HG02943 (cell line): Measurements from ENCODE around the gene STIM2.

Experiments
- ATAC-seq: cut with Tn5 transposase; IDR thresholded peaks from one replicate; pipeline ENCODE4 v1.9.1; 2021; ENCODE audit warnings: mild to moderate bottlenecking, low read depth, moderate library complexity; ENCODE audit not compliant: unreplicated experiment

The STIM2 gene

DNA sequence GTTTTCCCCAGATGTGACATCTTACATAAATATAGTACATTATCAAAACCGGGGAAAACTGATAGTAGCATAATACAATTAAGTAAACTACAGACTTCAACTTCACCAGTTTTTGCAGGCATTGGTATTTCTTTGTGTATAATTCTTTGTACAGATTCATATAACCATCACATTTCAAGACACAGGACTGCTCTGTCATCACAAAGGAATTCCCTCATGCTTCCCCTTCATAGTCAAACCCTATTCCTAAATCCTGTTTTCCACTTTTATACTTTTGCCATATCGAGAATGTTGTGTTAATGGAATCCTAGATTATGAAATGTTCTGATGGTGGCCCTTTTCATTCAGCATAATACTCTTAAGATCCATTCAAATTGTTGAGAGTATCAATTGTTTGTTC, 36.0 kb downstream of the STIM2 start:
- ATAC-seq, result no peak

DNA sequence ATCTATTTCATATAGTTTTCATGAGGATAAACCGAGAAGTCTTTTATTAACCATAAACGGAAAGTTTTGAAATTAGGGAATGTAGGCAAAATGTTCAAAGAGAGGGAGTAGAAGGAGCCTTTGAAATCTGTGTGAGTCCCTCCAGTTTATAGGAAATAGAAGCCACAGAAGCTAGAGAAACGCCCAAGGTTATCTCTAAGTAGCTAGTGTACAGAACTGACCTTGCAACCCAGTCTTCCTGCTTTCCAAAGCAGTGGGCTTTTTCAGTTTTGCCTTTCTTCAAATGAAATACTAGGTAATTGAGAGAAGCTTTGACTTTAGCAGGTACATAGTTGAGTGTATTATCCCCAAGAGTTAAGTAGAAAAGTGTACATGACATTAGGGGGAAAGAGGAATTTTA, 39.4 kb downstream of the STIM2 start:
- no peak for ATAC-seq

DNA sequence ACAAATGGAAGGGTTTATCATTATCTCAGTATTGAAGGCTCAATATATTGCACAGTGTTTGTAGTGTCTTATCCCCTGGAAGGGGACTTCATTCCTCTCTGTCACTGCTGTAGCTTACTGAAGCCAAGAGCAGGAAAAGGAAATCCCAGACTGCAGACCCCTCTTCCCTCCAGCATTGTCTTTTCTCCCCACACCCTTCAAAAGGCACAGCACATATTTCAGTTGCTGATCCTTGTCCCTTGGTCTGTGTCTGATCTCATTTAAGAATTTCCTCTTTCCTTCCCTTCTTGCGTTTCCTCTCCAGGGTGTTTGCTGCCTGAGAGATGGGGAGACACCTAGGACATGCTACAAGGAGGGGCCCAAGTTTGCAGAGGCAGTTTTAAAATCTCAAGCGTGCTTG, 40.1 kb downstream of the STIM2 start:
- ATAC-seq, result no peak

DNA sequence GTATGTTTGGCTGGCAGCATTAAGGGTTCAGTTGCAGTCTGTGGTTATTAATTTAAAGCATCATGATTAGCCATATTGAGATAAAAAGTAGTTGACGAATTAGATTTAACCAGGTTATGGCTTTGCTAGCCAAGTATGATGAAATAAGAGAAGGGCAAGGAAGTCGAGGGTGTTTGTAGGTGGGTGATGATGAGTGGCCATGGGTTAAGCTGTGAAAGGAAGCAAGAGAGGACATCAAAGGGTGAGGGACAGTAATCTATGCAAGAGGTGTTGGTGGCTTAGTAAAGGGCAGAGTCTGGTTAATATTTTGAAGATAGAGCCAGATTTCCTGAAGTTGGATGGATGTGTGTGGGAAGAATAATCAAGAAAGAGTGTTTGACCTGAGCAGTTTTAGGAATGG, 44.5 kb downstream of the STIM2 start:
- no peak for ATAC-seq

DNA sequence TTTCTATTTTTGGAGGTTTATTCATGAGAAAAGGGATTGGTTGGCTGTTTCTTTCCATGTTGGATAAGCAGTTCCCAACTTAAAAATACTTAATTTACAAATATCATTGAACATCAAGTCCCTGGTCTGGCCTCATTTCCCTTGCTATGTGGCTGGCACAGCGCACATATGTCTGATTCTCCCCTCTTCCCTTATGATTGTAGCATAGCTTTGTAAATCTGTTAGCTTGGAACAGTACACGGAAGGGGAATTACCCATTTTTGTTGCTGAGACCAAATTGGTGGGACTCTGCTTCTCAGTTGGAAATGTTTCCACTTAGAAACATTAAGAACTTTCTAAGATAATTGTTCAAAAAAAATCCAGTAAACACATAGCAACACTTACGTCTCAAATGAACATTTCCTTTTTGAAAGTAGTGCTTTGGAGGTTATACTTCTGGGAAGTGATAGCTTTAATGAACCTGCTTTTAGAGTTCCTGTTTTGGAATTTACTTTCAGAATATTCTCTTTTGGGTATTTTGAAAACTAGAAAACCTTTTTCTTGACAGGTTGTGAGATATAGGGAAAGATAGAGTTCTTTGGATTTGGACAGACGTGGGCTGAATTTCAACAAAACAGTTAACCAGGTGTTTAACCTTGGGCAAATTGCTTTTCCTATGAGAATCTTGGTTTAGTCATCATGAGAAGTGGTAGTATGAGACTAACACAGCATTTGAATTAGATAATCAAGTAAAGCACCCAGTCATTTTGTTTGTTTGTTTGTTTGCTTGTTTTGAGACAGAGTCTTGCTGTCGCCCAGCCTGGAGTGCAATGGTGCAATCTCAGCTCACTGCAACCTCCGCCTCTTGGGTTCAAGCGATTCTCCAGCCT, 47.3 kb downstream of the STIM2 start:
- ATAC-seq, result no peak

DNA sequence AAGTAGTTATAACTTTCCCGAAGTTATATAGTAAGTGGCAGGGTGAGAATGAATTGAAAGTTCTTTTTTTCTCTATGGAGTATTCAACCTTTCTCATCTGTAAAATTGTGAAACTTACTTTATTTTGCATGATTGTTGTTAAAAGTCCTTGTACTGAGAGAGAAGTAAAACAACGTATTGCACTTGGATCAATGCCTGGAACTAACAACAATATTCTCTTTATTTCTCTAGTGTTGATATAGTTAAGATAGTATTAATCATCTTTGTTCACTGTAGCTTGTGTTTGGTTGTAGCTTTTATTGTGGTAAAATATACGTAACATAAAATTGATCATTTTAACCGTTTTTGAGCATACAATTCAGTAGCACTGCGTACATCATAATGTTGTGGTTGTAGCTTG, 48.7 kb downstream of the STIM2 start:
- ATAC-seq, result no peak

DNA sequence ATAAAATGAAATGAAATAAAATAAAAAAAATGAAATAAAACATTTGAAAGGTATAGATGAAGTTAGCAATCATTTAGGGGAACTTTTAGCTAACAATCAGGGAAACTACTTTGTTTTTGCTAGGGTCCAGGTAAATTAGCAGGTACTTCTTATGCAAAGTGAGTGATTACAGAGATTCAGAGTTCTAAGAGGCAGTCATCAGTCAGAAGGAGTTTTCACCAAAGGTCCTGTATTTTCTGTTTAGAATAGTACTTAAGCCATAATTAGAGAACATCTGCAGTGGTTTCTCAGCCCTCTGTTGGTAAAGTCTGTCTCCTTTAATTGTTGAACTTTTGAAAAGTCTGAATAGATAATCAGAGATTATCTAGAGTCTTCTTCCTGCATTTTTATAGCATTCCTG, 50.6 kb downstream of the STIM2 start:
- ATAC-seq, result no peak

DNA sequence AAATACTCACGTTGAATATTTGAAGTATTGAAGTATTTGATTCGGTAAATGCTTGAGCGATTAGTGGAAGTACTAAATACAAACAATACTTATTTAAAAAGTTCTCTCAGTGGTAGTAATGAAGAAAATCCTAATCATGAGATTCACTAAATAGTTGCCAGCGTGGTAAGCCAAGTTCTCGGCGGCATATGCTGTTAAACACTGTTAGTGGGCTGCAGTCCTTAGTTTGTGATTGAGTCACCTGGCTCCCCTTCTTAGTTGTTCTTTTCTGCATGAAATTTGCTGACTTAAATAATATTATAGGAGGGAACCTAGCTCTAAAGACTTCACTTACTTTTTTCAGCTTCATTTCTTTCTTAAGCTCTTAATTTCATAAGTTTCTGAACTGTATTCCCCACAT, 51.4 kb downstream of the STIM2 start:
- ATAC-seq, result no peak

DNA sequence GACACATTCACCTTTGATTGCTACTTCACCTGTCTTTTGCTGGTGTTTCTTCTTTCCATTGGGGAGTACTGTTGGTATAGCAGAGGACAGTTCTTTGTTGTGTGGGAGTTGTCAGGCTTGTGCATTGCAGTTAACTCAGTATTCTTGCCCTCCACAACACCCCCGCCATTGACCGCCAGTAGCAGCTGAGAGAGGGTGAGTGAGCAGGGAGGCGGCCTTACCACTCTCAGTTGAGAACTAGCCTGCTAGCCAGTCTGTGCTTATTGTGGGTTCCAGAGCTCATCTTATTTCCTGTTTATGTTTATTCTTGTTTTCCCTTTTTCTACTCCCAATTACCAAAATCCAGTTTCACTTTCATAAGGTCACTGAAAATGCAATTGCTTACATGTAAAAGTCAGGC, 52.2 kb downstream of the STIM2 start:
- no peak for ATAC-seq

DNA sequence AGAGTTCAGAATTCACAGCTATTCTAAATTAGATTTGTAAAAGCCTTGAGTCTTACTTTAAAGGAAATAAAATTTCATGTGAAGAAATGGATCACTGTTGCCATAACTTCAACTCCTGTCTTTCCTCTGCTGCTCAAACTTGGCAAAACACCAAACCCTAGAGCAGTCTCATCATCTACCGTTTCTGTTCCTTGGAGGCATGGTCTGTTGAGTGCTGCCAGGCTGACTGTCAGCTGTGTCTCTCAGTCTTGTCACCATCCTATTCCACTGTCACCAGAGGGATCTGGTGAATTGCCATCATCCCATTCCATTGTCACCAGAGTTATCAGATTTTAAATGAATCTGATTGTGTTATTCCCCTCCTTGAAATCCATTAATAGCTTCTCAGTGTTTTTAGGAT, 55.6 kb downstream of the STIM2 start:
- no peak for ATAC-seq

DNA sequence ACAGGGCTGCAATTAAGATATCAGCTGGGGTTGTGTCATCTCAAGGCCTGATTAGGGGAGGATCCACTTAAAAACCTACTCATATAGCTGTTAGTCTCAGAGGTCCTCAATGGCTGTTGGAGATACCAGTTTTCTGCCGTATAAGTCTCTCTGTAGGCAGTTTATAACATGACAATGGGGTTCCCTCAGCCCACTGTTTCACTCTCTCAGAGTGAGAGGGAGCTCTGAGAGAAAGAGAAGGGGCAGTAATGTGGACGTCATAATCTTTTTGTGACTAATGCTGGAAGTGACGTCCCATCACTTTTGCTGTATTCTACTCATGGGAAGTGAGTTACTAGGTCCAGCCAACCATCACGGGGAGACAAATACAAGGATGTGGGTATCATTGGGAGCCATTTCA, 70.3 kb downstream of the STIM2 start:
- no peak for ATAC-seq

DNA sequence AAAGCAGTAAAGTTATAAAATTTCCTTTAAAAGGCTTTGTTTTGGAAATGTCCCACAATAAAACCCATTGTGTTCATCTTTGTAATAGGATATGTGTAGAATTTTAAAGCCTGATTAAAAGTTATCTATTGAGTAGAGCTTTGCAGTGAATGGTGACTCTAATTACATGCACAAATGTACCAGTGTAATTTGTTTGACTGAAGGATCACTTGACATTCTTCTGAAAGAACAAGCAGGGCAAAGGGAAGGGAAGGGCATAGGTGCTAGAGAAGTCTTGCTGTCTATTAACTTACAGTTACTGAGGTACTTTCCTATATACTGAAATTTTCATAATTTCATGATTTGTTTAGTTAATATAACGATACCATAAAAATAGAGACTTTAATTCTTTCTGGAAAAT, 70.8 kb downstream of the STIM2 start:
- no peak for ATAC-seq

DNA sequence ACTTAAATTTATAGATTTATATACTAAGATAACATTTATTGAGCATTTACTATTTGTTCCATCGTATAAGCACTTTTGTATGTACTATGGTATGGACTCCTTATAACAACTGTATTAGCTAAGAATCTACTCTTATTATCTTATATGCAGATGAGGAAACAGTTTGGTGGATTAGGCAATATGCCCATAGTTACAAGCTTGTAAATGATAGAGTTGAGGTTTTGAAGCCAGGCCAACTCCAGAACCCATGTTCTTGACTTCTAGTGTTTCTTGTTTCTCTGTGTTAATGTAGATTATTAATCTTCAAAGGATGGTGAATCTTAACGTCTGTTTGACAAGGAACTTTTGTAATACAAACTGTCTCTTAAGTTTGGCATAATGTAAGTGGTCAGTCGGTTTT, 71.3 kb downstream of the STIM2 start:
- no peak for ATAC-seq

DNA sequence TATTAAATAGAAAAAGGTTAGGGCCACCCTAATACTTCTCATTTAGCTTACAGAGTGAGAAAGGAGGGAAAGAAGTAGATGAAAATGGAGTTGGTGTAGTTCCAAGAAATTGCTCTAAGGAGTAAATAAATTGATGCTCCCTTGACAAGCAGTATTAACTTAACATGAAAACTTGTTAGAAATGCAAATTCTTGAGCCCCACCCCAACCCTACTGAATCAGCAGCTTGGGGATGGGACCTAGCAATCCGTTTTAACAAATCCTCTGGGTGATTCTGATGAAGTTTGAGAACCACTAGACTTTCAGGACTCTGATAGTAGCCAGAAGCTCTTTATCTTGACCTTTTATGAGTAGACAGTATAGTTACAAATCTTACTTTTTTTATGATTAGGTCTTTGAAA, 74.8 kb downstream of the STIM2 start:
- no peak for ATAC-seq

DNA sequence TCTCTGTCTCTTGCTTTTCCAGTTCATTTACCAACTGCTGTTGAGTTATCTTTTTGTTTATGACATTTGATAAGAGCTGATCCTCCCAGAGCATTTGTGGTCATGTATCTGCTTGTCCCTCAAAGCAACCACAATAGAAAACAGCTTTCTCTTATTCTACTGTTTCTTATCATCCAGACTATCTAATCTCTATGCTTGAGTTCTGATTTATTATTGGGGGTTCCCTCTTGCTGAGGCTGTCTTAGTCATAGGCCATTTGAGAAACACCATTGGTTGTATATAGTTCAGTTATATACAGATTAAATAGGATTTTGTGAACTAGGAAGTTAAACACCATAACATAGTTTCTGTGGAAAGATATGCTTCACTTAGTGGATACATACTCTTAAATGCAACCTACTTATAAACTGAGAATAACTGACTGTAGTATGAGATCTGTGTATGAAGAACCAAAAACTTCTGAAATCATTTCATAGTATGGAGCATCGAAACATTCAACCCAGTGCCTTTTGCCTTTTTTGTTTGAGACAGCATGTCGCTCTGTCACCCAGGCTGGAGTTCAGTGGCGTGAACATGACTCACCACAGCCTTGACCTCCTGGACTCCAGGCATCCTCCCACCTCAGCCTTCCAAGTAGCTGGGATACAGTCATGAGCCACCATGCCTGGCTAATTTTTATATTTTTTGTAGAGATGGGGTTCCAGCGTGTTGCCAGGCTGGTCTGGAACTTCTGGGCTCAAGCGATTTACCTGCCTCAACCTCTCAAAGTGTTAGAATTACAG, 75.8 kb downstream of the STIM2 start:
- ATAC-seq, result no peak

DNA sequence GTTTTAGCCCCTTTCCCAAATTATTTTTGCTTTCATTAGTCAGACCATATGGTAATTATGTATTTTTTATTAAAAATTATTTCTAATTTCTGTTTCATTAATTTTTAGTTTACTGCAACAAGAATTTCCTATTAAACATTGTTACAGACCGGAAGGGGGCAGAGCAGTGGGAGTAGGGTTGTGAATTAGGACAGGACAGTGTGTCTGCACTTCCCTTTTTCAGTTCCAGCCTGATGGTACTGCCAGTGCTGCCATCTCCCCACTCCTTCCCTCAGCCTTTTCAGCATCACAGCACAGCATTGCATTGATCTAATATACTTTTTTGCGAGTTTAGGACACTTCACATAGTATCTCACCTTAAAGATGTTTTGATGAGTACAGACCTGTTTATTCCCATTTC, 76.5 kb downstream of the STIM2 start:
- ATAC-seq, result peak; percentile 60

DNA sequence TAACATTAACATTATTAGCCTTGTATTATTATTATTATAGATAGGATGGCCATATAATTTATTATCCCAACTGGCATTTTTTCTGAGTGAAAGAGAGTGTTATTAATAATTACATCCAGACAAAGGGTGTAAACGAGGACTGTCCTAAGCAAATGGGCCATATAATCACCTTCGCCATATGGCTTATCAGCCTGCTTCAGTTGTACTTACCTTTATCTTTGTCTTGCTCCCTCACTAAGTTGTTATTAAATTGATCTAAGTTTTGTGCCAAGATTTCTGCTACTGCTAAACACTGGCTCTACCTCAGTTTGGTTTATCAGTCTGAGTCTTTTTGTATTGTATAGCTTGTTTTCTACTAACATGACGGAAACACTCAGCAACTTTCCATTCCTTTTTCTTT, 76.9 kb downstream of the STIM2 start:
- ATAC-seq, result no peak

DNA sequence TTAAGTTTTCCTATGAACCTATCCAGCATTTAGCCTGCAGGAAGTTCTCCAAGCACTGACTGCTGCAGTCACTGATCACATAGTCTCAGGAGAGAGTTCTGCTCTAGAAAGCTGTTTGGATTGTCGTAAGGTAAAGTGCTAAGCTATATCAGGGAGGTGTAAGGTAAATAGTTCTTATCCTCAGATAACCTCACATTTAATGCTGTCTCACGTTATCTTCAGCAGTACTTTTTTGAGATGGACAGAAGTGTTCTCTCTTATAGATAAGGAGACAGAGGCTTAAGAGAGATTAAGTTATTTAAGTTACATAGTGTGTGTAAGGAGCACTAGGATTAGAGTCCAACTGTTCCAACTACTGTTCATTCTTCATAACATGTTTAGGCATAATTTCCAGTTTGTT, 77.9 kb downstream of the STIM2 start:
- no peak for ATAC-seq

DNA sequence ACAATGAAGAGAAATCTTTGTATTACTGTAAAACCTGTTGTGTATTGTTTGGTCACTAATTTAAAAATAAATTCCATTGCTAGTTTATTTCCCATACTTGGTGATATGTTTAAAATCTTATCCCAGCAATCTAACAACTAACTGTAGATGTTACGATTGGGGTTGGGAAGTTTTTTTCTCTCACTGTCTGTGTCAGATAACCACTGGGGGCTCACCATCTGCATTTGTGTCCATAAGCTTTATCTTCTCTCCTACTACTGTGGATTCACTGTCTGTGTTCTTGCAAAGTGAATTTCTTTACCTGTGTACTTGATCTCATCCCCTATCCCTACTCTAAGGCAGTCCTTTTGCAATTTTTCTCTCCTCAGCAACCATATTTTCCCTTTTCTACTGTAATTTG, 81.3 kb downstream of the STIM2 start:
- ATAC-seq, result no peak

DNA sequence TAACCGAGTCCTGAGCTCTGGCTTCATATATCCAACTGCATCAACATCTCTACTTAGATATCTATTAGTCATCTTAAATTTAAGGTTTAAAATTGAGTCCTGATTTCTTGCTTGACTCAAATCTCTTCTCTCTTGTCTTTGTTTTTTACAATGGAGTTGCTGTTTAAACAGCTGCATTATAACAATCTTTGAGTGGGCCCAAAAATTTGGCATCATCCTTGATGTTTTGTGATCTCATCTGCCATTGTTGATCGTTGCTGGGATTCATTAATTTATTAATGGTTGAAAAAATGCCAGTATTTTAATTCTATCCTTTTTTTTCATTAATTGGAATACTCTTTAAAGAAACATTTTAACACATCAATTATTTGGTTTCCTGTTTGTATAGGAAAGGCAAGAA, 82.2 kb downstream of the STIM2 start:
- ATAC-seq, result no peak

DNA sequence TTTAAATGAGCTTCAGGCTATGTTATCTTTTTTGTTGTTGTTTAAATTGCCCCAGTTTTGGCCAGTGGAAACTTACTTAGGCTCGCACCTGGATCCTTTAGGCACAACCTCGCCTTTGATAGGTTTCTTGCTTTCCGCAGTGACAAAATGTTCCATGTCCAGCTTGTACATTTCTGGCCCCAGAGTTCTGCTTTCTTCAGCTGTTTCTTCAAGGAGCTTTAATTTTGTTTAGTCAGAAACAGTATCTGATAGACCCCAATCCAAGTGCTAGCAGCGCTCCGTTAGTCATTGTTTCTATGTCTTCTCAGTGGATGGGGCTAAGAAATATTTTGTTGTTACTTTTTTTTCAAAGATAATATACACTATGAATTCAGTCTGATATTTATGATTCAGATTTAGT, 82.8 kb downstream of the STIM2 start:
- no peak for ATAC-seq

DNA sequence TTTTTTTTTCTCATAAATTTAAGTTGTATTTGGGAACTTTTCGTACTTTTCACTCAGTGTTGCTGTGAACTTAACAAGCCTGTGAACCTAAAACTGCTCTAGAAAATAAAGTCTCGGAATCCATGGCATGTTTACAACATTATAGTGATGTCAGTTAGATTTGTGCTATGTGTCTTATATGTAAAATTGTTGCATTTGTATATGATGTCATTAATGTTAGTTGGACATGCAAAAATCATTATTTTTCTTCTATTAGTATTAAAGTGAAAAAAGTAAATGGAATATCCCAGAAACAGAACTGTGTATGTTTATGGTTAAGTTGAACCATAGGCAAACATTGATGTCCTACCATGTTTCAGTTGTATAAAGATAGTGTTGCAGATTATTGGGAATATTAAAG, 85.2 kb downstream of the STIM2 start:
- no peak for ATAC-seq
